Measurements from ENCODE around the gene KCTD5.
"Not testable (repeated sequence)": the region's sequence is repeated elsewhere in the genome, so short reads cannot be mapped to it uniquely, and the experiment has no call there.

DNA sequence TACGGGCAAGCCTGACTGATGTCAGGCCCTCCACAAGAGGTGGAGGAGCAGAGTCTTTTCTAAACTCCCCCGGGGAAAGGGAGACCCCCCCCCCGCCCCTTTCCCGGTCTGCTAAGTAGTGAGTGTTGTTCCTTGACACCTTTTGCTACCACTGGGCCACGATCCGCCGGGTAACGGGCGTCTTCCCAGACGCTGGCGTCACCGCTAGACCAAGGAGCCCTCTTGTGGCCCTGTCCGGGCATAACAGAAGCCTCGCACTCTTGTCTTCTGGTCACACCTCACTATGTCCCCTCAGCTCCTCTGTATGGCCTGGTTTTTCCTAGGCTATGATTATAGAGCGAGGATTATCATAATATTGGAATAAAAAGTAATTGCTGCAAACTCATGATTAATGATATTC, 12.3 kb upstream of the KCTD5 start:
- TF ChIP-seq, protein P1, sequence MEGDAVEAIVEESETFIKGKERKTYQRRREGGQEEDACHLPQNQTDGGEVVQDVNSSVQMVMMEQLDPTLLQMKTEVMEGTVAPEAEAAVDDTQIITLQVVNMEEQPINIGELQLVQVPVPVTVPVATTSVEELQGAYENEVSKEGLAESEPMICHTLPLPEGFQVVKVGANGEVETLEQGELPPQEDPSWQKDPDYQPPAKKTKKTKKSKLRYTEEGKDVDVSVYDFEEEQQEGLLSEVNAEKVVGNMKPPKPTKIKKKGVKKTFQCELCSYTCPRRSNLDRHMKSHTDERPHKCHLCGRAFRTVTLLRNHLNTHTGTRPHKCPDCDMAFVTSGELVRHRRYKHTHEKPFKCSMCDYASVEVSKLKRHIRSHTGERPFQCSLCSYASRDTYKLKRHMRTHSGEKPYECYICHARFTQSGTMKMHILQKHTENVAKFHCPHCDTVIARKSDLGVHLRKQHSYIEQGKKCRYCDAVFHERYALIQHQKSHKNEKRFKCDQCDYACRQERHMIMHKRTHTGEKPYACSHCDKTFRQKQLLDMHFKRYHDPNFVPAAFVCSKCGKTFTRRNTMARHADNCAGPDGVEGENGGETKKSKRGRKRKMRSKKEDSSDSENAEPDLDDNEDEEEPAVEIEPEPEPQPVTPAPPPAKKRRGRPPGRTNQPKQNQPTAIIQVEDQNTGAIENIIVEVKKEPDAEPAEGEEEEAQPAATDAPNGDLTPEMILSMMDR (IDR thresholded peaks at IDR 0.05): peak in 3 of 4 experiments; percentile 61 to 72 (median 70)
- TF ChIP-seq POLR2AphosphoS5, POLR2A (IDR thresholded peaks at IDR 0.05): not testable (repeated sequence)

All from gastroesophageal sphincter (tissue), 3 donors.